ENCODE data around the gene ARHGAP42.

ARHGAP42 gene

DNA sequence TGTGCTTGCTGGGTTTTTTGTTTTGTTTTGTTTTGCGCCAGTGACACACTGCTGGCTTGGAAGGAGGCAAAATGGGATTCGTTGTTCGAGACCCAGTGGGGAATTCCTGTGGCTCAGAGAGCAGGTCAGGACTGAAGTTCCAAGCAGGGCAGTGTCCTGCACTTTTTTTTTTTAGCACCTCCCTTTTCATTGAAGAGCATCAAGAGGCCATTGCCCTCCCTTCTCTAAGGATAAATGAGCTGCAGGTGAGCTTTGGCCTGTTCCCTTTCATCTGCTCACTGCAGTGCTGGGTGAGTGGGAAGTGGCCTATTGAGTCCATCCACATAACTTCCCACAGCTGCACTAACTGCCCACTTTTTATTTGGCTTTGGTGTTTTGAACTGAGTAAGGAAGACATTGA is 87.8 kb downstream of the ARHGAP42 start:
- H3K27ac ChIP-seq (ENCODE audit: low read depth, low read length) = no peak overlapping the region
- peaks cover 10% of the 10 kb centered on the region for H3K4me1 ChIP-seq (ENCODE audit: control insufficient read depth, low read length)
- H4K20me1 ChIP-seq (ENCODE audit: control insufficient read depth, insufficient read depth, low read depth, low read length) = no peaks in the 10 kb centered on the region

DNA sequence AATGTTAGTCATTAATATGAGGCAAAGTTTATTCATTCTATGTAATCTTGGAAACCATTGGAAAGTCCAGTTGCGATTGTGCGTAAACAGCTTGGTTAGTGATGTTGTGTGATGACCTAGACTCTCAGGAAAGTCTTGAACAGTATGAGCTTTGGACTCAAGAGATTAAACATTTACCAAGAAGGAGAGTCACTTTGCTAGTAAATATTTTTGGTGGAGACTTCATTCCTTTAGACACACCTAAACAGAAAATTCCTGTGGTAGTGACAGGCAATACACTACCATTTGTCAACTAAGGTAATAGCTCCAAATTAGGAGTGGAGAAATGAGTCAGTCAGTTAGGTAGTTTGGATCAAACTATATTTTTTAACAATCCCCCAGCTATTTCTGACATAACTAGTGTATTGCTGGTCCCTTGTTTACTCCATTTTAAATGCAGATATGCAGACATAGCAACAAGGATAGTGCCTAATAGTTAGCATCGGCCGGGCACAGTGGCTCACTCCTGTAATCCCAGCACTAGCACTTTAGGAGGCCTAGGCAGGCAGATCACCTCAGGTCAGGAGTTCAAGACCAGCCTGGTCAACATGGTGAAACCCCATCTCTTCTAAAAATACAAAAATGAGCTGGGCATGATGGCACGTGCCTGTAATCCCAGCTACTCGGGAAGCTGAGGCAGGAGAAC is 89.3 kb downstream of the ARHGAP42 start:
- no peaks in the 10 kb centered on the region for H3K27me3 ChIP-seq (ENCODE audit: control insufficient read depth, low read length)
- no peak for TF ChIP-seq EZH2phosphoT487 (IDR thresholded peaks at IDR 0.05; ENCODE audit: borderline replicate concordance, low read length)
- H3K9me3 ChIP-seq (ENCODE audit: control insufficient read depth, insufficient read depth, low read length) = no peaks in the 10 kb centered on the region
- H3K36me3 ChIP-seq (ENCODE audit: control insufficient read depth, low read length) = no peaks in the 10 kb centered on the region
- no peaks in the 10 kb centered on the region for H4K20me1 ChIP-seq (ENCODE audit: control insufficient read depth, insufficient read depth, low read depth, low read length)
- H3K27ac ChIP-seq (ENCODE audit: low read depth, low read length) = no peak overlapping the region
- H3K4me2 ChIP-seq (ENCODE audit: low read length) = no peak overlapping the region
- H3F3A ChIP-seq (ENCODE audit: control insufficient read depth, insufficient read depth) = no peaks in the 10 kb centered on the region
- peaks cover 10% of the 10 kb centered on the region for H3K4me1 ChIP-seq (ENCODE audit: control insufficient read depth, low read length)
- no peaks in the 10 kb centered on the region for H3K9me2 ChIP-seq (replicated peaks; ENCODE audit: control insufficient read depth, low read length)
- no peaks in the 10 kb centered on the region for H3K79me2 ChIP-seq (ENCODE audit: control insufficient read depth, low read length)
- H3K4me3 ChIP-seq (ENCODE audit: low read length) = no peak overlapping the region

More for the DNA sequence above, 87.8 kb downstream of the ARHGAP42 start:
- no peaks in the 10 kb centered on the region for H3K79me2 ChIP-seq (ENCODE audit: control insufficient read depth, low read length)
- no peaks in the 10 kb centered on the region for H3K9me2 ChIP-seq (replicated peaks; ENCODE audit: control insufficient read depth, low read length)
- no peak overlapping the region for H3K4me3 ChIP-seq (ENCODE audit: low read length)
- no peaks in the 10 kb centered on the region for H3F3A ChIP-seq (ENCODE audit: control insufficient read depth, insufficient read depth)
- no peaks in the 10 kb centered on the region for H3K27me3 ChIP-seq (ENCODE audit: control insufficient read depth, low read length)
- no peaks in the 10 kb centered on the region for H3K9me3 ChIP-seq (ENCODE audit: control insufficient read depth, insufficient read depth, low read length)
- H3K36me3 ChIP-seq (ENCODE audit: control insufficient read depth, low read length) = no peaks in the 10 kb centered on the region
- no peak overlapping the region for H3K4me2 ChIP-seq (ENCODE audit: low read length)
- TF ChIP-seq, protein P1, sequence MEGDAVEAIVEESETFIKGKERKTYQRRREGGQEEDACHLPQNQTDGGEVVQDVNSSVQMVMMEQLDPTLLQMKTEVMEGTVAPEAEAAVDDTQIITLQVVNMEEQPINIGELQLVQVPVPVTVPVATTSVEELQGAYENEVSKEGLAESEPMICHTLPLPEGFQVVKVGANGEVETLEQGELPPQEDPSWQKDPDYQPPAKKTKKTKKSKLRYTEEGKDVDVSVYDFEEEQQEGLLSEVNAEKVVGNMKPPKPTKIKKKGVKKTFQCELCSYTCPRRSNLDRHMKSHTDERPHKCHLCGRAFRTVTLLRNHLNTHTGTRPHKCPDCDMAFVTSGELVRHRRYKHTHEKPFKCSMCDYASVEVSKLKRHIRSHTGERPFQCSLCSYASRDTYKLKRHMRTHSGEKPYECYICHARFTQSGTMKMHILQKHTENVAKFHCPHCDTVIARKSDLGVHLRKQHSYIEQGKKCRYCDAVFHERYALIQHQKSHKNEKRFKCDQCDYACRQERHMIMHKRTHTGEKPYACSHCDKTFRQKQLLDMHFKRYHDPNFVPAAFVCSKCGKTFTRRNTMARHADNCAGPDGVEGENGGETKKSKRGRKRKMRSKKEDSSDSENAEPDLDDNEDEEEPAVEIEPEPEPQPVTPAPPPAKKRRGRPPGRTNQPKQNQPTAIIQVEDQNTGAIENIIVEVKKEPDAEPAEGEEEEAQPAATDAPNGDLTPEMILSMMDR (IDR thresholded peaks at IDR 0.05; ENCODE audit: low read depth, low read length, poor library complexity, severe bottlenecking) = no peak
- TF ChIP-seq EZH2phosphoT487 (IDR thresholded peaks at IDR 0.05; ENCODE audit: borderline replicate concordance, low read length) = no peak

DNA sequence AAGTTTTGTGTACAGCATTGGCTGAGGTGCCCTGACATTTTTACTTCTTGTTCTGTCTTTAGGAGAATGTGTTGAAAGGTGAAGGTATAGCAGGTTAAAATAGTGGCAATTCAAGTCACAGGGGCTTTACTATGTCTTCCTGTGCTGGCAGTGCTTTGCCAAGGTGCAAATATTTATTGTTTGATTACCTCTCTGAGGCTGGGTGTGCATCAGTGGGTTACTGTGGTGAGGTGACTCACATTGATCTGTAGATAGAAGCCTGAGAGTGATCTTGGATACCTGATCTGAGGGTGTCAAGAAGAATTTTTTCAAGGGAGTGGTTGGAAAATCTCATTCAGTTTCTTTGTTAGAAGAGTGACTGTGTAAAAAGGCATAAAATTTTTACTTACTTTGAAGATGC is 90.0 kb downstream of the ARHGAP42 start:
- no peaks in the 10 kb centered on the region for H3F3A ChIP-seq (ENCODE audit: control insufficient read depth, insufficient read depth)
- no peak overlapping the region for H3K27ac ChIP-seq (ENCODE audit: low read depth, low read length)
- H3K4me2 ChIP-seq (ENCODE audit: low read length) = no peak overlapping the region
- H3K4me1 ChIP-seq (ENCODE audit: control insufficient read depth, low read length) = peaks cover 10% of the 10 kb centered on the region
- no peaks in the 10 kb centered on the region for H3K9me3 ChIP-seq (ENCODE audit: control insufficient read depth, insufficient read depth, low read length)
- no peak for TF ChIP-seq EZH2phosphoT487 (IDR thresholded peaks at IDR 0.05; ENCODE audit: borderline replicate concordance, low read length)
- TF ChIP-seq, protein P1 (IDR thresholded peaks at IDR 0.05; ENCODE audit: low read depth, low read length, poor library complexity, severe bottlenecking) = no peak
- no peak overlapping the region for H3K4me3 ChIP-seq (ENCODE audit: low read length)
- no peaks in the 10 kb centered on the region for H3K36me3 ChIP-seq (ENCODE audit: control insufficient read depth, low read length)
- H3K79me2 ChIP-seq (ENCODE audit: control insufficient read depth, low read length) = no peaks in the 10 kb centered on the region
- no peaks in the 10 kb centered on the region for H3K27me3 ChIP-seq (ENCODE audit: control insufficient read depth, low read length)
- no peaks in the 10 kb centered on the region for H4K20me1 ChIP-seq (ENCODE audit: control insufficient read depth, insufficient read depth, low read depth, low read length)
- no peaks in the 10 kb centered on the region for H3K9me2 ChIP-seq (replicated peaks; ENCODE audit: control insufficient read depth, low read length)

DNA sequence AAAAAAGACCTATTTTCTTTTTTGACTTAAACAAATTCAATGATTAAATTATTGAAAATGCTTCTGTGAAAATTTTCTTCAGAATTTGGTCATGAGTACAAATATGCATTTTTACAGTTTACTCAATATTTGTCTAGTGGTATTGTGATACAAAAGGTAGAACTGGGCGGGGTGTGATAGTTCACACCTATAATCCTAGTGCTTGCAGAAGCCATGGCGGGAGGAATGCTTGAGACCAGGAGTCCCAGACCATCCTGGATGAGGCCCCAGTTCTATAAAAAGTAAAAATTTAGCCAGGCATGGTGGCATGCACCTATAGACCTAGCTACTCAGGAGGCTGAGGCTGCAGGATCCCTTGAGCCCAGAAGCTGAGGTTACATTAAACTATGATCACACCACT is 90.6 kb downstream of the ARHGAP42 start:
- Histone ChIP-seq H3K27ac (ENCODE audit: low read depth, low read length) (no peak overlapping the region), H3K27me3 (ENCODE audit: control insufficient read depth, low read length) (no peaks in the 10 kb centered on the region), H3F3A (ENCODE audit: control insufficient read depth, insufficient read depth) (no peaks in the 10 kb centered on the region), H3K4me2 (ENCODE audit: low read length) (no peak overlapping the region), H3K9me2 (replicated peaks; ENCODE audit: control insufficient read depth, low read length) (no peaks in the 10 kb centered on the region), H3K79me2 (ENCODE audit: control insufficient read depth, low read length) (no peaks in the 10 kb centered on the region), H3K4me1 (ENCODE audit: control insufficient read depth, low read length) (peaks cover 10% of the 10 kb centered on the region), H4K20me1 (ENCODE audit: control insufficient read depth, insufficient read depth, low read depth, low read length) (no peaks in the 10 kb centered on the region), H3K36me3 (ENCODE audit: control insufficient read depth, low read length) (no peaks in the 10 kb centered on the region), H3K9me3 (ENCODE audit: control insufficient read depth, insufficient read depth, low read length) (no peaks in the 10 kb centered on the region), H3K4me3 (ENCODE audit: low read length) (no peak overlapping the region)
- TF ChIP-seq, protein P1 (IDR thresholded peaks at IDR 0.05; ENCODE audit: low read depth, low read length, poor library complexity, severe bottlenecking) = no peak
- no peak for TF ChIP-seq EZH2phosphoT487 (IDR thresholded peaks at IDR 0.05; ENCODE audit: borderline replicate concordance, low read length)
